NCI-H2029 (cell line): ENCODE measurements around the gene AAMDC.
"Not testable (repeated sequence)": the region's sequence is repeated elsewhere in the genome, so short reads cannot be mapped to it uniquely, and the experiment has no call there.

ENCODE experiments used
- DNase-seq: peaks from one replicate; lab custom pipeline; 2025; lab: John Stamatoyannopoulos, UW

Gene AAMDC

GRCh38 chr11:77821349-77821851, 456 bp downstream of the AAMDC start:
- DNase-seq: no peak

GRCh38 chr11:77822126-77822525, 1.2 kb downstream of the AAMDC start:
- not testable (repeated sequence) for DNase-seq

GRCh38 chr11:77823775-77824174, 2.8 kb downstream of the AAMDC start:
- no peak for DNase-seq

- no peak for DNase-seq
Measured at GRCh38 chr11:77828926-77829325, 8.0 kb downstream of the AAMDC start.

GRCh38 chr11:77833302-77833701, 12.4 kb downstream of the AAMDC start:
- no peak for DNase-seq

- no peak for DNase-seq
Measured at GRCh38 chr11:77842441-77843121, 21.6 kb downstream of the AAMDC start.

- not testable (repeated sequence) for DNase-seq
Measured at GRCh38 chr11:77843700-77844099, 22.8 kb downstream of the AAMDC start.

GRCh38 chr11:77851503-77851902, 30.6 kb downstream of the AAMDC start:
- DNase-seq: no peak

- no peak for DNase-seq
Measured at GRCh38 chr11:77854838-77855237, 33.9 kb downstream of the AAMDC start.

- not testable (repeated sequence) for DNase-seq
Measured at GRCh38 chr11:77857906-77858457, 37.0 kb downstream of the AAMDC start.

- not testable (repeated sequence) for DNase-seq
Measured at GRCh38 chr11:77861444-77861843, 40.5 kb downstream of the AAMDC start.

- no peak for DNase-seq
Measured at GRCh38 chr11:77865805-77866204, 44.9 kb downstream of the AAMDC start.

GRCh38 chr11:77866336-77866735, 45.4 kb downstream of the AAMDC start:
- no peak for DNase-seq

- no peak for DNase-seq
Measured at GRCh38 chr11:77868744-77869143, 47.8 kb downstream of the AAMDC start.

- DNase-seq: no peak
Measured at GRCh38 chr11:77871855-77872254, 50.9 kb downstream of the AAMDC start.

- no peak for DNase-seq
Measured at GRCh38 chr11:77873345-77873744, 52.4 kb downstream of the AAMDC start.

- DNase-seq: no peak
Measured at GRCh38 chr11:77874206-77874605, 53.3 kb downstream of the AAMDC start.

GRCh38 chr11:77876045-77876444, 55.1 kb downstream of the AAMDC start:
- DNase-seq: no peak

- not testable (repeated sequence) for DNase-seq
Measured at GRCh38 chr11:77878247-77878646, 57.3 kb downstream of the AAMDC start.

- DNase-seq: no peak
Measured at GRCh38 chr11:77879218-77879617, 58.3 kb downstream of the AAMDC start.

- no peak for DNase-seq
Measured at GRCh38 chr11:77882396-77882795, 61.5 kb downstream of the AAMDC start.

- no peak for DNase-seq
Measured at GRCh38 chr11:77883775-77884174, 62.8 kb downstream of the AAMDC start.

- no peak for DNase-seq
Measured at GRCh38 chr11:77884186-77884828, 63.4 kb downstream of the AAMDC start.
